ENCODE results near the gene SLX4IP. TPM values are rescaled to one million over a fixed set of nuclear protein-coding genes. Genes with fewer than 3 reads are reported as not detected.

SLX4IP gene
- total RNA-seq, 1 donor from 2014 or later: 6.3 TPM

GRCh38 chr20:10433014-10433622, 2.0 kb upstream of the SLX4IP start:
- Mint-ChIP-seq H3K4me1 (ENCODE audit: low read depth) (peaks cover 60% of the 10 kb centered on the region), H3K27me3 (ENCODE audit: low read depth) (no peaks in the 10 kb centered on the region), H3K4me3 (ENCODE audit: low read depth) (peak overlapping the region; percentile 97), H3K27ac (peak overlapping the region; percentile 97), H3K36me3 (ENCODE audit: low read depth) (peaks cover 4% of the 10 kb centered on the region), H3K9me3 (no peaks in the 10 kb centered on the region)
- no peak for DNase-seq (ENCODE audit: low spot score)
- intact Hi-C loops (cut with micrococcal nuclease): loop anchor here (5.0 kb wide), 1 partner anchor 1459 kb away; no protein-coding TSS in a partner anchor

- H3K4me3 Mint-ChIP-seq (ENCODE audit: low read depth): peak within 1 kb of the TSS; percentile 97
- no peaks in the 10 kb centered on the region for H3K27me3 Mint-ChIP-seq (ENCODE audit: low read depth)
- peaks cover 4% of the 10 kb centered on the region for H3K36me3 Mint-ChIP-seq (ENCODE audit: low read depth)
- peak within 1 kb of the TSS; percentile 97 for H3K27ac Mint-ChIP-seq
- intact Hi-C loops (cut with micrococcal nuclease): loop anchor here (1.0 to 5.0 kb wide), 5 partner anchors 85 to 1458 kb away; partner anchors contain the start of gene SNAP25
- H3K4me1 Mint-ChIP-seq (ENCODE audit: low read depth): peaks cover 62% of the 10 kb centered on the region
- no peaks in the 10 kb centered on the region for H3K9me3 Mint-ChIP-seq
- peak; percentile 82 for DNase-seq (ENCODE audit: low spot score)
These were observed 1.3 kb upstream of the SLX4IP start, which contains the start of gene MKKS for GRCh38 chr20:10433623-10434466. MKKS (minus strand) TSS chr20:10434222; CDS start chr20:10413514, 20,708 bp downstream.

GRCh38 chr20:10434467-10434831, 656 bp upstream of the SLX4IP start:
- peak overlapping the region; percentile 97 for H3K27ac Mint-ChIP-seq
- H3K4me3 Mint-ChIP-seq (ENCODE audit: low read depth): peak overlapping the region; percentile 97
- H3K4me1 Mint-ChIP-seq (ENCODE audit: low read depth): peaks cover 61% of the 10 kb centered on the region
- DNase-seq (ENCODE audit: low spot score): peak; percentile 73
- intact Hi-C loops (cut with micrococcal nuclease): loop anchor here (1.0 to 5.0 kb wide), 5 partner anchors 85 to 1458 kb away; partner anchors contain the start of gene SNAP25
- no peaks in the 10 kb centered on the region for H3K9me3 Mint-ChIP-seq
- H3K36me3 Mint-ChIP-seq (ENCODE audit: low read depth): peaks cover 4% of the 10 kb centered on the region
- H3K27me3 Mint-ChIP-seq (ENCODE audit: low read depth): no peaks in the 10 kb centered on the region

- H3K4me1 Mint-ChIP-seq (ENCODE audit: low read depth): peaks cover 53% of the 10 kb centered on the region
- no peak for DNase-seq (ENCODE audit: low spot score)
- intact Hi-C loops (cut with micrococcal nuclease): no loop called here
- no peaks in the 10 kb centered on the region for H3K9me3 Mint-ChIP-seq
- H3K27me3 Mint-ChIP-seq (ENCODE audit: low read depth): no peaks in the 10 kb centered on the region
- H3K27ac Mint-ChIP-seq: peak overlapping the region; percentile 97
- H3K36me3 Mint-ChIP-seq (ENCODE audit: low read depth): peaks cover 4% of the 10 kb centered on the region
- peak overlapping the region; percentile 97 for H3K4me3 Mint-ChIP-seq (ENCODE audit: low read depth)
These were observed 1.1 kb downstream of the SLX4IP start for GRCh38 chr20:10436053-10436699.

- DNase-seq (ENCODE audit: low spot score): no peak
- H3K4me1 Mint-ChIP-seq (ENCODE audit: low read depth): peaks cover 49% of the 10 kb centered on the region
- intact Hi-C loops (cut with micrococcal nuclease): no loop called here
- H3K36me3 Mint-ChIP-seq (ENCODE audit: low read depth): peaks cover 8% of the 10 kb centered on the region
- peak overlapping the region; percentile 37 for H3K4me3 Mint-ChIP-seq (ENCODE audit: low read depth)
- H3K9me3 Mint-ChIP-seq: no peaks in the 10 kb centered on the region
- H3K27me3 Mint-ChIP-seq (ENCODE audit: low read depth): no peaks in the 10 kb centered on the region
- H3K27ac Mint-ChIP-seq: peak overlapping the region; percentile 26
These were observed 3.1 kb downstream of the SLX4IP start for GRCh38 chr20:10438217-10438616.

GRCh38 chr20:10443936-10444335, 8.8 kb downstream of the SLX4IP start:
- intact Hi-C loops (cut with micrococcal nuclease): no loop called here
- peak overlapping the region; percentile 58 for H3K27ac Mint-ChIP-seq
- no peaks in the 10 kb centered on the region for H3K9me3 Mint-ChIP-seq
- H3K4me3 Mint-ChIP-seq (ENCODE audit: low read depth): no peak overlapping the region
- H3K4me1 Mint-ChIP-seq (ENCODE audit: low read depth): peaks cover 41% of the 10 kb centered on the region
- H3K27me3 Mint-ChIP-seq (ENCODE audit: low read depth): no peaks in the 10 kb centered on the region
- no peak for DNase-seq (ENCODE audit: low spot score)
- H3K36me3 Mint-ChIP-seq (ENCODE audit: low read depth): peaks cover 19% of the 10 kb centered on the region

- no peak for DNase-seq (ENCODE audit: low spot score)
- Mint-ChIP-seq H3K27ac (no peak overlapping the region), H3K4me3 (ENCODE audit: low read depth) (no peak overlapping the region), H3K4me1 (ENCODE audit: low read depth) (peaks cover 38% of the 10 kb centered on the region), H3K9me3 (no peaks in the 10 kb centered on the region), H3K36me3 (ENCODE audit: low read depth) (peaks cover 25% of the 10 kb centered on the region), H3K27me3 (ENCODE audit: low read depth) (no peaks in the 10 kb centered on the region)
- intact Hi-C loops (cut with micrococcal nuclease): loop anchor here (2.0 kb wide), 1 partner anchor 153 kb away; no protein-coding TSS in a partner anchor
These were observed 10.7 kb downstream of the SLX4IP start for GRCh38 chr20:10445758-10446157.

GRCh38 chr20:10447028-10447427, 11.9 kb downstream of the SLX4IP start:
- Mint-ChIP-seq H3K27me3 (ENCODE audit: low read depth) (no peaks in the 10 kb centered on the region), H3K9me3 (no peaks in the 10 kb centered on the region), H3K27ac (peak overlapping the region; percentile 87), H3K4me1 (ENCODE audit: low read depth) (peaks cover 36% of the 10 kb centered on the region), H3K36me3 (ENCODE audit: low read depth) (peaks cover 27% of the 10 kb centered on the region), H3K4me3 (ENCODE audit: low read depth) (peak overlapping the region; percentile 72)
- intact Hi-C loops (cut with micrococcal nuclease): loop anchor here (1.0 to 2.0 kb wide), 3 partner anchors 12 to 152 kb away; partner anchors contain the start of gene SLX4IP
- peak; percentile 63 for DNase-seq (ENCODE audit: low spot score)

- intact Hi-C loops (cut with micrococcal nuclease): no loop called here
- peaks cover 27% of the 10 kb centered on the region for H3K36me3 Mint-ChIP-seq (ENCODE audit: low read depth)
- no peaks in the 10 kb centered on the region for H3K9me3 Mint-ChIP-seq
- no peak for DNase-seq (ENCODE audit: low spot score)
- no peaks in the 10 kb centered on the region for H3K27me3 Mint-ChIP-seq (ENCODE audit: low read depth)
- no peak overlapping the region for H3K27ac Mint-ChIP-seq
- H3K4me1 Mint-ChIP-seq (ENCODE audit: low read depth): peaks cover 39% of the 10 kb centered on the region
- no peak overlapping the region for H3K4me3 Mint-ChIP-seq (ENCODE audit: low read depth)
These were observed 13.4 kb downstream of the SLX4IP start for GRCh38 chr20:10448270-10449156.

GRCh38 chr20:10449270-10449669, 14.2 kb downstream of the SLX4IP start:
- intact Hi-C loops (cut with micrococcal nuclease): no loop called here
- Mint-ChIP-seq H3K4me3 (ENCODE audit: low read depth) (no peak overlapping the region), H3K9me3 (no peaks in the 10 kb centered on the region)

GRCh38 chr20:10453241-10453640, 18.1 kb downstream of the SLX4IP start:
- peaks cover 30% of the 10 kb centered on the region for H3K36me3 Mint-ChIP-seq (ENCODE audit: low read depth)
- peaks cover 24% of the 10 kb centered on the region for H3K4me1 Mint-ChIP-seq (ENCODE audit: low read depth)
- intact Hi-C loops (cut with micrococcal nuclease): no loop called here
- H3K27me3 Mint-ChIP-seq (ENCODE audit: low read depth): no peaks in the 10 kb centered on the region
- DNase-seq (ENCODE audit: low spot score): peak; percentile 32
- H3K9me3 Mint-ChIP-seq: peaks cover 13% of the 10 kb centered on the region
- peak overlapping the region; percentile 46 for H3K4me3 Mint-ChIP-seq (ENCODE audit: low read depth)
- peak overlapping the region; percentile 88 for H3K27ac Mint-ChIP-seq

More at GRCh38 chr20:10449270-10449669, 14.2 kb downstream of the SLX4IP start:
- peaks cover 41% of the 10 kb centered on the region for H3K4me1 Mint-ChIP-seq (ENCODE audit: low read depth)
- H3K27ac Mint-ChIP-seq: no peak overlapping the region
- H3K36me3 Mint-ChIP-seq (ENCODE audit: low read depth): peaks cover 21% of the 10 kb centered on the region
- DNase-seq (ENCODE audit: low spot score): no peak
- no peaks in the 10 kb centered on the region for H3K27me3 Mint-ChIP-seq (ENCODE audit: low read depth)

All from activated T-helper 2 cell treated with anti-CD3 and anti-CD28 coated beads, Interferon-gamma antibody, Interleukin-2, Interleukin-4, amounts not matched to agents 10 μg/mL and 5 μg/mL and 100 μg/mL, durations not matched to agents 14 hours and 24 hours and 36 hours (primary cell).